Neural cell (in vitro differentiated cells): ENCODE data around the gene PDCD1LG2.

Experiments
- CTCF ChIP-seq: fragments of 450-650 bp; IDR thresholded peaks from 2 replicates; pipeline ENCODE4 v1.5.1; 2014; ENCODE audit warnings: antibody characterized with exemption, mild to moderate bottlenecking, moderate library complexity; ENCODE audit not compliant: poor library complexity, severe bottlenecking
- EP300 ChIP-seq: fragments of 450-650 bp; conservative IDR thresholded peaks from 2 replicates; pipeline ENCODE4 v1.6.1; 2014; ENCODE audit warnings: antibody characterized with exemption, mild to moderate bottlenecking, moderate library complexity; ENCODE audit not compliant: poor library complexity, severe bottlenecking
- EZH2 ChIP-seq: fragments of 200-600, 300-800 bp; shearing (Covaris generic), sonication (generic); IDR thresholded peaks from 2 replicates; pipeline ENCODE4 v1.6.1; 2014; ENCODE audit warnings: antibody characterized with exemption, low read length, borderline replicate concordance, mild to moderate bottlenecking; ENCODE audit not compliant: insufficient read depth, poor library complexity, severe bottlenecking
- POLR2AphosphoS5 ChIP-seq: IDR thresholded peaks from 2 replicates; pipeline ENCODE4 v1.6.1; 2012
- RAD21 ChIP-seq: fragments of 450-650 bp; conservative IDR thresholded peaks from 2 replicates; pipeline ENCODE4 v1.6.1; 2014; ENCODE audit warnings: antibody characterized with exemption, mild to moderate bottlenecking, moderate library complexity
- SMC3 ChIP-seq: fragments of 450-650 bp; conservative IDR thresholded peaks from 2 replicates; pipeline ENCODE4 v1.6.1; 2014; ENCODE audit warnings: antibody characterized with exemption, mild to moderate bottlenecking, moderate library complexity; ENCODE audit not compliant: poor library complexity
- TF ChIP-seq, protein P1 (sequence below): IDR thresholded peaks from 2 replicates; pipeline ENCODE4 v1.6.1; 2012; ENCODE audit warnings: borderline replicate concordance

DNA sequence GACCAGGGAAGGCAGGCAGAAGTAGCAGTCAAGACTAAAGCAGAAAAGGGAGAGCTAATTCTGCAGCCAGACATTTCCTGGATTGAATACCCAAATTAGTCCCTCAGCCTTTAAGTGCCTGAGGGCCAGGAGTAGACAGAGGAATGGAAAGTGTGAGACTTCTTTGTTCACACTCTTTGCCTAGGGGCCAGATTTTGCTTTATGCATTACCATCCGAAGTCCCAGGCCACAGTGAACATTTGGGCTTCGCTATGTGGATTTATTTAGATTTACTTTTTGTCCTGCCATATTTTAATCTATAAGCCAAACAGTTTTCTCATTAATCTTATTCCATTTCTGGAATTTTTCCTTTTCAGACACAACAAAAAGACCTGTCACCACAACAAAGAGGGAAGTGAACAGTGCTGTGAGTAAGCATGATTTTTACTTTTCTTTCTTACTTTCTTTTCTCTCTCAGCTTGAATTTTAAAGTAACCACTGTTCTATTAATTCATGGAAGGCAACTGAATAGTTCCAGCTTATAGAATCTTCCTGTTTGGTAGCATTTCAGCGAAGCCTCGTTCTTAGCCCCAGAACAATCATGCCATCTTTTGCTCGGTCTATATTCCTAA is 52.6 kb downstream of the PDCD1LG2 start:
- TF ChIP-seq CTCF, result no peak
- TF ChIP-seq SMC3, result no peak
- TF ChIP-seq, protein P1, sequence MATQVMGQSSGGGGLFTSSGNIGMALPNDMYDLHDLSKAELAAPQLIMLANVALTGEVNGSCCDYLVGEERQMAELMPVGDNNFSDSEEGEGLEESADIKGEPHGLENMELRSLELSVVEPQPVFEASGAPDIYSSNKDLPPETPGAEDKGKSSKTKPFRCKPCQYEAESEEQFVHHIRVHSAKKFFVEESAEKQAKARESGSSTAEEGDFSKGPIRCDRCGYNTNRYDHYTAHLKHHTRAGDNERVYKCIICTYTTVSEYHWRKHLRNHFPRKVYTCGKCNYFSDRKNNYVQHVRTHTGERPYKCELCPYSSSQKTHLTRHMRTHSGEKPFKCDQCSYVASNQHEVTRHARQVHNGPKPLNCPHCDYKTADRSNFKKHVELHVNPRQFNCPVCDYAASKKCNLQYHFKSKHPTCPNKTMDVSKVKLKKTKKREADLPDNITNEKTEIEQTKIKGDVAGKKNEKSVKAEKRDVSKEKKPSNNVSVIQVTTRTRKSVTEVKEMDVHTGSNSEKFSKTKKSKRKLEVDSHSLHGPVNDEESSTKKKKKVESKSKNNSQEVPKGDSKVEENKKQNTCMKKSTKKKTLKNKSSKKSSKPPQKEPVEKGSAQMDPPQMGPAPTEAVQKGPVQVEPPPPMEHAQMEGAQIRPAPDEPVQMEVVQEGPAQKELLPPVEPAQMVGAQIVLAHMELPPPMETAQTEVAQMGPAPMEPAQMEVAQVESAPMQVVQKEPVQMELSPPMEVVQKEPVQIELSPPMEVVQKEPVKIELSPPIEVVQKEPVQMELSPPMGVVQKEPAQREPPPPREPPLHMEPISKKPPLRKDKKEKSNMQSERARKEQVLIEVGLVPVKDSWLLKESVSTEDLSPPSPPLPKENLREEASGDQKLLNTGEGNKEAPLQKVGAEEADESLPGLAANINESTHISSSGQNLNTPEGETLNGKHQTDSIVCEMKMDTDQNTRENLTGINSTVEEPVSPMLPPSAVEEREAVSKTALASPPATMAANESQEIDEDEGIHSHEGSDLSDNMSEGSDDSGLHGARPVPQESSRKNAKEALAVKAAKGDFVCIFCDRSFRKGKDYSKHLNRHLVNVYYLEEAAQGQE, result no peak
- TF ChIP-seq POLR2AphosphoS5, result no peak
- no peak for TF ChIP-seq EZH2
- TF ChIP-seq RAD21, result no peak
- TF ChIP-seq EP300, result no peak
